Cardiac fibroblast (primary cell): ENCODE measurements around the gene CEACAM4.

Experiments used
- DNase-seq, 2 donors: peaks; one replicate each; pipeline versions ENCODE4 v3.0.0 to v3.0.0-alpha.2; 2010; ENCODE audit warnings: low read depth in 2 of 2
- H3K4me3 ChIP-seq, 2 donors: replicated peaks in 1 of 2; 1 replicate in 1 of 2; 2 replicates in 1 of 2; pipeline ENCODE4 v1.5.1; 2011; ENCODE audit warnings: low read depth in 2 of 2, low read length in 2 of 2, mild to moderate bottlenecking in 2 of 2, moderate library complexity in 1 of 2
- TF ChIP-seq, protein P1 (sequence below): IDR thresholded peaks from one replicate; pipeline ENCODE4 v1.5.1; 2011; ENCODE audit warnings: low read depth, mild to moderate bottlenecking, low read length, inconsistent platforms

The CEACAM4 gene

DNA sequence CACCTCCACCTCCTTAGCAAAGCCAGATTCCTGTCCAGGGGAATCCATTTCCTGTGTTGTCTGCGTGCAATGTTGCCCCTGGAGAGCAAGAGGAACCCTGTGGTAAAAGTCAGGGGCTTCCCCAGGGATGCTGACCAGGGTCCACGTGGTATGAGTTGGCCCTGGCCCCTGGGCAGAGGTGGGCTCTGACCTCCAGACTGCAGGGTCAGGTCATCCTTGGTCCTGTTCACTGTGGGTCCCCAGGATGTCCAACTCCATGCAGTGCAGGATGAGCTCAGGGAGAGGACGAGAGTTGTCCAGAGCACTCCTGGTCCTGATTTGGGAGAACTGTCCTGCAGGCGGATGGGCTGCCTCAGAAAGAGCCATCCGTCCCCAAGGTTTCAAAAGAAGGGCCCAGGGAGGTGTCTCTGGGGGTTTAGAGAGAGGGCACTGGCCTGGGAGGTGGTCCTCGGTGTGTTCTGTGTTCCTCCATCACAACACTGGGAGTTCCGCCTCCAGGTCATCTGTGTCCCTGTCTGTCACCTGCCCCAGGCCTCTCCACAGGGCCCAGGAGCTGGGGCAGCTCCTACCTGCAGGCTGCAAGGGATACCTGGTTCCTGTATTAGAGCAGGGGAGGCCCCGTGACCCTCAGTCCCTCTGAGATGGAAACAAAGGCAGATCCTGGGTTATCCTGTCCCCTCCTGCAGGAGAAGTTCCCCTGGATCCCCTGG is 1.2 kb upstream of the CEACAM4 start:
- TF ChIP-seq, protein P1, sequence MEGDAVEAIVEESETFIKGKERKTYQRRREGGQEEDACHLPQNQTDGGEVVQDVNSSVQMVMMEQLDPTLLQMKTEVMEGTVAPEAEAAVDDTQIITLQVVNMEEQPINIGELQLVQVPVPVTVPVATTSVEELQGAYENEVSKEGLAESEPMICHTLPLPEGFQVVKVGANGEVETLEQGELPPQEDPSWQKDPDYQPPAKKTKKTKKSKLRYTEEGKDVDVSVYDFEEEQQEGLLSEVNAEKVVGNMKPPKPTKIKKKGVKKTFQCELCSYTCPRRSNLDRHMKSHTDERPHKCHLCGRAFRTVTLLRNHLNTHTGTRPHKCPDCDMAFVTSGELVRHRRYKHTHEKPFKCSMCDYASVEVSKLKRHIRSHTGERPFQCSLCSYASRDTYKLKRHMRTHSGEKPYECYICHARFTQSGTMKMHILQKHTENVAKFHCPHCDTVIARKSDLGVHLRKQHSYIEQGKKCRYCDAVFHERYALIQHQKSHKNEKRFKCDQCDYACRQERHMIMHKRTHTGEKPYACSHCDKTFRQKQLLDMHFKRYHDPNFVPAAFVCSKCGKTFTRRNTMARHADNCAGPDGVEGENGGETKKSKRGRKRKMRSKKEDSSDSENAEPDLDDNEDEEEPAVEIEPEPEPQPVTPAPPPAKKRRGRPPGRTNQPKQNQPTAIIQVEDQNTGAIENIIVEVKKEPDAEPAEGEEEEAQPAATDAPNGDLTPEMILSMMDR: no peak
- no peak for DNase-seq
- no peak overlapping the region for H3K4me3 ChIP-seq

DNA sequence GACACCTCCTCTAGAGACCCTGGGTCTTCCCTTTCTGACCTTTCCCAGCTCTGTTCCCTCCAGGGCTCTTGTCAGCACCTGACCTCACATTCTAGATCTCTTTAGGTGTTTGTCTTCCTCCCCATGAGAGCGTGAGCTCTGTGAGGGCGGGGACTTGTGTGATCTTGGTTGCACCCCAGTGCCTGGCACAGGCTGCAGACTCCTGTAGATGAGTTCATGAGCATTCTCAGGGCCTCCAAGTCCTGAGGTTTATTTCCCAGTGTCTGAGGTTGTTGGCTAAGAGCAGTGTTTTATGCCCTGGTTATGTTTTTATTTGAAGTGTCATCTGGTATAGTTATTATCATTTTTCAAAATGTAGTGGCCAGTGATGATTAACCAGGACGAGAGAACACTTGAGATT is 596 bp downstream of the CEACAM4 start:
- TF ChIP-seq, protein P1: no peak
- no peak overlapping the region for H3K4me3 ChIP-seq
- no peak for DNase-seq

DNA sequence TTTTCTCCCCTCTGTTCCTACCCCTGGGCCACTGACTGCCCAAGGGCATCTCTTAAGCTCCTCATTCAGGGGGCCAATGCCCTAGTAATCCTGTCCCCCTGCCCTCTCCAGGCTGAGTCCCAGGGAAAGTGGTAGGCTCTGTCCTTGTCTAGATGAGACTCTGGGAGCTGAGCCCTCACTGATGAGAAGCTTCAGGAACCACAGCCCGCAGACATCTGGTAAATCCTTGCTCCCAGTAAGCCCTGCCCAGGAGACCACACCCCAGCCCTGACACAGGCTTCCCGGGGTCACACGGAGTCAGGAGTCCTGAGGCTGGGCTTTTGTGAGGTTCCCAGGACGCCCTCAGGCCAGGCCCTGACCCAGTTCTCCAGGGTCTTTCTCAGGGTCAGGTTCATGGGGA is 1.9 kb downstream of the CEACAM4 start:
- H3K4me3 ChIP-seq: no peak overlapping the region
- no peak for DNase-seq
- TF ChIP-seq, protein P1: no peak

DNA sequence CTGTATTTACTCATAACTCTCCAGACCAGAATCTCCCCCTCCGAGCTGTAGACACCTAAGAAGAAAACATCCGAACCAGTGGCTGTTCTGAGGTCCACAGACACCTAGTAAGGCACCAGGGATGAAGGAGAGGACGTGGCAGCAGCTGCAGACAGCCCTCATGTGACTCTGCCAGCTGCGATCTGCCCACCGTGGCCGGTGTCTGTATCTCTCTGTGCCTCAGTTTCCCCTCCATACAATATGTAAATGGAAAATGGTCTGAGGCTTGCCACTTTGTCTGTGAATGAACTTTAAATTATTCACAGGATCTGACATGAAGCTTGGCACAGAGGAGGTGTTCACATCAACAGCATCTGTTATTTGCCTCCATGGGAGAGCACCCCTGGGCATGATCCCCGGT is 2.4 kb downstream of the CEACAM4 start:
- no peak overlapping the region for H3K4me3 ChIP-seq
- TF ChIP-seq, protein P1: no peak
- no peak for DNase-seq

DNA sequence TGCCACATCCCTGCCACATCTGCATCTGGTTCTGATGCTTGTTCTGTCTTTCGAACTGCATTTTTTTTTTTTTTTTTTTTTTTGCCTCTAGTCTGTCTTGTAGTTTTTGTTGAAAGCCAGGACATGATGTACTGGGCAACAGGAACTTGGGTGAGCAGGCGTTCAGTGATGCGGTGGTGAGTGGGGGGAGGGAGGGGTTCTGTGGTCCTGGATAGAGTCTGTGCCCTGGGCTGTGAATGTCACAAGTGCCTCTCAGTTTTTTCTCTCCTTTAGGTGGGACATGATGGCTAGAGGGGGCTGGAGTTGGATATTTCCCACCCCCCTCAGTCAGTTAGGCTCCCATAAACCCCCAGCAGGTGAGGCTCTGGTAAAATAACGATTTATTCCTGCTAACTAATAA is 3.5 kb downstream of the CEACAM4 start:
- TF ChIP-seq, protein P1: no peak
- no peak overlapping the region for H3K4me3 ChIP-seq
- DNase-seq: no peak

DNA sequence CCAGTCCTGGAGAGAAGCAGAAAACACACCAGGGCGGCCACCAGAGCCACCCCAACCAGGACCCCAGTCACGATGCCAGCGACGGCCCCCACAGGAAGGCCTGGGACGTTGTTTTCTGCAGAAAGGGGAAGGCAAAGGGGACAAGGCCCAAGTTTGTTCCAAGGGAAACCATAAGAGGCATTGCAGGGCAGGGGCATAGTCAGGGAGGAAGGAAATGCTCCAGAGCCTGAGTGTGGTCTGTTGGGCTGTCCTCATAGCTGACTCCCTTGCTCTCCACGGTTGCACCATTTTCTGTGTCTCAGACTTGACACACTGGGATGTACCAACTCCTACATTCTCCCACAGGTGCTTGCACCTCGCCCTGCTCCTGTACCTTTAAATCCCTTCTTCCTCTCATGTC is 5.2 kb downstream of the CEACAM4 start:
- H3K4me3 ChIP-seq: no peak overlapping the region
- DNase-seq: no peak
- TF ChIP-seq, protein P1: no peak

DNA sequence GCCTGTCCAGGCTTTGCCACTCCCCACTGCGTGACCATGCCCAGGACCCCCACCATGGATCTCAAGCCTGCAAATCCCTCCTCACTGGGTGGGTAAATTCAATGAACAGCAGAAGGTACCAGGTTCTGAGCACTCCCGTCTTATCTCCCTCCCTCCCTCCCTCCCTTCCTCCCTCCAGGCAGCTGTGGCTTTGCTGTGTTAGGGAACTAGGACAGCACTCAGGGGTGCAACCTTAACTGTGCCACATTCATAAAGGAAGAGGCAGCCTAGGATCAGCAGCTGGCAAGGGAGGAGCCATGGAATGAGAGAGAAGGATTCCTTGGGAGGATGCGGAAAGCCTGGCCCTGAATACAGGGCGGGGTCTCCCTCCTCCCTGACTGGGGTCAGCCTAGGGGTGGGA is 5.6 kb downstream of the CEACAM4 start:
- no peak for DNase-seq
- TF ChIP-seq, protein P1: no peak
- no peak overlapping the region for H3K4me3 ChIP-seq
